ENCODE measurements around the gene DERL2.

DERL2 gene

DNA sequence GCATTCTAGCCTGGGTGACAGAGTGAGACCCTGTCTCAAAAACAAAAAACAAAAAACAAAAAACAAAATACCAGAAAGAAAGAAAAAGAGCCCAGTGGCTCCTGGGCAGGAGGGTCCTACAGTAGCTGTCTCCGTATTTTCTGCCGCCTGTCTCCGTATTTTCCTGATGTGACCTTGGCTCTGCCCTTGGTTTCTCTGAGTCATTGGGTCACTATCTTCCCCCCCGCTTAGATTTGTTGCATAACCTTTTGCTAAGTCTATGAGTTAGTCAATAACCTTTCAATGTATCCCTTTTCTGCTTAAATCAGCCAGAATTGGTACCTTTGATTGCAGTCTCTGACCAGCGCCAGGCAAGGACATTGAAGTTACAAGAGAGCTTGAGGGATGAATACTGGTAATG is 37.3 kb upstream of the DERL2 start:
- TF ChIP-seq, protein P1, sequence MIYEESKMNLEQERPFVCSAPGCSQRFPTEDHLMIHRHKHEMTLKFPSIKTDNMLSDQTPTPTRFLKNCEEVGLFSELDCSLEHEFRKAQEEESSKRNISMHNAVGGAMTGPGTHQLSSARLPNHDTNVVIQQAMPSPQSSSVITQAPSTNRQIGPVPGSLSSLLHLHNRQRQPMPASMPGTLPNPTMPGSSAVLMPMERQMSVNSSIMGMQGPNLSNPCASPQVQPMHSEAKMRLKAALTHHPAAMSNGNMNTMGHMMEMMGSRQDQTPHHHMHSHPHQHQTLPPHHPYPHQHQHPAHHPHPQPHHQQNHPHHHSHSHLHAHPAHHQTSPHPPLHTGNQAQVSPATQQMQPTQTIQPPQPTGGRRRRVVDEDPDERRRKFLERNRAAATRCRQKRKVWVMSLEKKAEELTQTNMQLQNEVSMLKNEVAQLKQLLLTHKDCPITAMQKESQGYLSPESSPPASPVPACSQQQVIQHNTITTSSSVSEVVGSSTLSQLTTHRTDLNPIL (CRISPR knock-in tag; IDR thresholded peaks at IDR 0.05; ENCODE audit: low read depth): no peak
- TF ChIP-seq PPARA (CRISPR knock-in tag; IDR thresholded peaks at IDR 0.05; ENCODE audit: borderline replicate concordance) (no peak), ISL1 (CRISPR knock-in tag; IDR thresholded peaks at IDR 0.05) (no peak), RARB (CRISPR knock-in tag; IDR thresholded peaks at IDR 0.05) (no peak), ZNF8 (CRISPR knock-in tag; IDR thresholded peaks at IDR 0.05) (no peak), OSR1 (CRISPR knock-in tag; IDR thresholded peaks at IDR 0.05) (no peak), TCF4 (CRISPR knock-in tag; IDR thresholded peaks at IDR 0.05; ENCODE audit: borderline replicate concordance) (no peak)
- TF ChIP-seq, protein P2, sequence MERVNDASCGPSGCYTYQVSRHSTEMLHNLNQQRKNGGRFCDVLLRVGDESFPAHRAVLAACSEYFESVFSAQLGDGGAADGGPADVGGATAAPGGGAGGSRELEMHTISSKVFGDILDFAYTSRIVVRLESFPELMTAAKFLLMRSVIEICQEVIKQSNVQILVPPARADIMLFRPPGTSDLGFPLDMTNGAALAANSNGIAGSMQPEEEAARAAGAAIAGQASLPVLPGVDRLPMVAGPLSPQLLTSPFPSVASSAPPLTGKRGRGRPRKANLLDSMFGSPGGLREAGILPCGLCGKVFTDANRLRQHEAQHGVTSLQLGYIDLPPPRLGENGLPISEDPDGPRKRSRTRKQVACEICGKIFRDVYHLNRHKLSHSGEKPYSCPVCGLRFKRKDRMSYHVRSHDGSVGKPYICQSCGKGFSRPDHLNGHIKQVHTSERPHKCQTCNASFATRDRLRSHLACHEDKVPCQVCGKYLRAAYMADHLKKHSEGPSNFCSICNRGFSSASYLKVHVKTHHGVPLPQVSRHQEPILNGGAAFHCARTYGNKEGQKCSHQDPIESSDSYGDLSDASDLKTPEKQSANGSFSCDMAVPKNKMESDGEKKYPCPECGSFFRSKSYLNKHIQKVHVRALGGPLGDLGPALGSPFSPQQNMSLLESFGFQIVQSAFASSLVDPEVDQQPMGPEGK (CRISPR knock-in tag; IDR thresholded peaks at IDR 0.05; ENCODE audit: borderline replicate concordance): no peak
- ATAC-seq: no peak

DNA sequence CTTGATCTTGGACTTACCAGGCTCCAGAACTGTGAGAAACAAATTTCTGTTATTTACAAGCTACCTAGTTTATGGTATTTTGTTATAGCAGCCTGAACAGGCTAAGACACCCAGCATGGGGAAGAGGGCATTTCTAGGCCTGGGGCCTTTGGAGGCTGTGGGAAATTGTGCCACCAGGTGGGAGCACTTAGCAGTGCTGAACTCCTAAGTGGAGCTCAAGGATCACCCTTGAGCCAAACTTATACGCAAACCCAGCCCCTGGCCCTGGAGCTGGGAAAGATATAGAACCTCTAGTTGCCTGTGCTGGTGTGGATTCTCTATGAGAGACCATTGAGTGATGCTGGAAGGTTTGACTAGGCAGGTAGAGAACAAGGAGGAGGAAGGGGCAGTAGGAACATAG is 36.5 kb upstream of the DERL2 start:
- no peak for TF ChIP-seq GLIS3 (CRISPR knock-in tag; IDR thresholded peaks at IDR 0.05)
- no peak for TF ChIP-seq ZC3H10 (CRISPR knock-in tag; IDR thresholded peaks at IDR 0.05)
- no peak for TF ChIP-seq ZFP30 (CRISPR knock-in tag; IDR thresholded peaks at IDR 0.05)
- TF ChIP-seq ZNF70 (CRISPR knock-in tag; IDR thresholded peaks at IDR 0.05): no peak
- no peak for TF ChIP-seq SNAI2 (CRISPR knock-in tag; IDR thresholded peaks at IDR 0.05)
- ATAC-seq: no peak

- peak; percentile 98 for ATAC-seq
- TF ChIP-seq ARNTL (CRISPR knock-in tag; IDR thresholded peaks at IDR 0.05; ENCODE audit: borderline replicate concordance, low read depth): no peak
- no peak for TF ChIP-seq GLIS3 (CRISPR knock-in tag; IDR thresholded peaks at IDR 0.05)
- no peak for TF ChIP-seq ZC3H10 (CRISPR knock-in tag; IDR thresholded peaks at IDR 0.05)
- no peak for TF ChIP-seq RARB (CRISPR knock-in tag; IDR thresholded peaks at IDR 0.05)
- no peak for TF ChIP-seq ZNF8 (CRISPR knock-in tag; IDR thresholded peaks at IDR 0.05)
- peak; percentile 9; the same call in 1 of the 2 replicates for TF ChIP-seq ZNF70 (CRISPR knock-in tag; IDR thresholded peaks at IDR 0.05)
- TF ChIP-seq ESRRG (CRISPR knock-in tag; IDR thresholded peaks at IDR 0.05): no peak
- TF ChIP-seq ZFP3 (CRISPR knock-in tag; IDR thresholded peaks at IDR 0.05): no peak; the same call in 1 of the 2 replicates
- TF ChIP-seq ZFP30 (CRISPR knock-in tag; IDR thresholded peaks at IDR 0.05): no peak
- TF ChIP-seq TCF4 (CRISPR knock-in tag; IDR thresholded peaks at IDR 0.05; ENCODE audit: borderline replicate concordance): no peak
- peak; percentile 43; the same call in 1 of the 2 replicates for TF ChIP-seq CSDC2 (CRISPR knock-in tag; IDR thresholded peaks at IDR 0.05)
- no peak for TF ChIP-seq CSRNP3 (CRISPR knock-in tag; IDR thresholded peaks at IDR 0.05)
- no peak for TF ChIP-seq ZNF565 (CRISPR knock-in tag; conservative IDR thresholded peaks at IDR 0.05; ENCODE audit: low read depth)
- TF ChIP-seq TOX (CRISPR knock-in tag; IDR thresholded peaks at IDR 0.05; ENCODE audit: borderline replicate concordance): peak; percentile 11; the same call in 1 of the 2 replicates
- TF ChIP-seq, protein P1 (CRISPR knock-in tag; IDR thresholded peaks at IDR 0.05; ENCODE audit: low read depth): peak; percentile 92
- TF ChIP-seq, protein P2 (CRISPR knock-in tag; IDR thresholded peaks at IDR 0.05; ENCODE audit: borderline replicate concordance): no peak
- TF ChIP-seq BACH2 (CRISPR knock-in tag; IDR thresholded peaks at IDR 0.05; ENCODE audit: borderline replicate concordance): no peak
- TF ChIP-seq OSR1 (CRISPR knock-in tag; IDR thresholded peaks at IDR 0.05): no peak
- no peak for TF ChIP-seq PPARA (CRISPR knock-in tag; IDR thresholded peaks at IDR 0.05; ENCODE audit: borderline replicate concordance)
- peak; percentile 98 for TF ChIP-seq ISL1 (CRISPR knock-in tag; IDR thresholded peaks at IDR 0.05)
- no peak for TF ChIP-seq TSHZ2 (CRISPR knock-in tag; IDR thresholded peaks at IDR 0.05)
Observed at GRCh38 chr17:5516060-5516792, 30.2 kb upstream of the DERL2 start.

Data from SK-N-SH treated with all-trans-retinoic acid at 6 μM for 48 hours (cell line).